Panc1 (cell line): ENCODE results near the gene CFAP53.

ENCODE experiments used
- POLR2AphosphoS5 ChIP-seq: IDR thresholded peaks from 2 replicates; pipeline ENCODE4 v1.6.1; 2012; ENCODE audit warnings: mild to moderate bottlenecking, low read depth, low read length, moderate library complexity
- SIN3A ChIP-seq: IDR thresholded peaks from 2 replicates; pipeline ENCODE4 v1.6.1; 2012; ENCODE audit warnings: low read depth, mild to moderate bottlenecking, low read length, moderate library complexity, borderline replicate concordance; ENCODE audit not compliant: insufficient read depth
- TF ChIP-seq, protein P1 (sequence below): fragments of 450-650 bp; IDR thresholded peaks from 2 replicates; pipeline ENCODE4 v1.5.1; 2017; ENCODE audit warnings: mild to moderate bottlenecking
- TF ChIP-seq, protein P2 (sequence below), 2 experiments: IDR thresholded peaks; 2 replicates each; pipeline ENCODE4 v1.6.1; 2011 to 2012; ENCODE audit warnings: low read depth in 2 of 2, control low read depth in 1 of 2, low read length in 1 of 2, mild to moderate bottlenecking in 1 of 2, moderate library complexity in 1 of 2; ENCODE audit not compliant: insufficient read depth in 1 of 2

DNA sequence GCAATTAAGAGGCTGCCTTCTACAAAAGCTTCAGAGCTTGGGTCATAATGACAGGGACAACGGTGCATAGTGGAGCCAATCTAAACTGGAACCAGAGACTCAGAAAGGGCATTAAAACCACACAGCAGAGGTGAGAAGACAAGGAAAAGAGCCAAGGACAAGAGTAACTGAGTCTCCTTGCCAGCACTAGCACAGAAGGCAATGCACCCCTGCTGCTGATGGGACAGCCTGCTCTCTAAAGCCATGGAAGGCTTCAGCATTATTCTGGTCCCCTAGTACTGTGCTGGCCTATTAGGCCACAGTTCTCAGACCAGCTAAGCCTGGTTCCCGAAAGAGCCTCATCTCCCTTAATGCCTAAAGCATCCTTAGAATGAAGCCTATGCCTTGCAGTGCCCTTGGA lies 86.8 kb downstream of the CFAP53 start:
- TF ChIP-seq, protein P1, sequence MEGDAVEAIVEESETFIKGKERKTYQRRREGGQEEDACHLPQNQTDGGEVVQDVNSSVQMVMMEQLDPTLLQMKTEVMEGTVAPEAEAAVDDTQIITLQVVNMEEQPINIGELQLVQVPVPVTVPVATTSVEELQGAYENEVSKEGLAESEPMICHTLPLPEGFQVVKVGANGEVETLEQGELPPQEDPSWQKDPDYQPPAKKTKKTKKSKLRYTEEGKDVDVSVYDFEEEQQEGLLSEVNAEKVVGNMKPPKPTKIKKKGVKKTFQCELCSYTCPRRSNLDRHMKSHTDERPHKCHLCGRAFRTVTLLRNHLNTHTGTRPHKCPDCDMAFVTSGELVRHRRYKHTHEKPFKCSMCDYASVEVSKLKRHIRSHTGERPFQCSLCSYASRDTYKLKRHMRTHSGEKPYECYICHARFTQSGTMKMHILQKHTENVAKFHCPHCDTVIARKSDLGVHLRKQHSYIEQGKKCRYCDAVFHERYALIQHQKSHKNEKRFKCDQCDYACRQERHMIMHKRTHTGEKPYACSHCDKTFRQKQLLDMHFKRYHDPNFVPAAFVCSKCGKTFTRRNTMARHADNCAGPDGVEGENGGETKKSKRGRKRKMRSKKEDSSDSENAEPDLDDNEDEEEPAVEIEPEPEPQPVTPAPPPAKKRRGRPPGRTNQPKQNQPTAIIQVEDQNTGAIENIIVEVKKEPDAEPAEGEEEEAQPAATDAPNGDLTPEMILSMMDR: no peak
- TF ChIP-seq POLR2AphosphoS5: no peak
- TF ChIP-seq, protein P2, sequence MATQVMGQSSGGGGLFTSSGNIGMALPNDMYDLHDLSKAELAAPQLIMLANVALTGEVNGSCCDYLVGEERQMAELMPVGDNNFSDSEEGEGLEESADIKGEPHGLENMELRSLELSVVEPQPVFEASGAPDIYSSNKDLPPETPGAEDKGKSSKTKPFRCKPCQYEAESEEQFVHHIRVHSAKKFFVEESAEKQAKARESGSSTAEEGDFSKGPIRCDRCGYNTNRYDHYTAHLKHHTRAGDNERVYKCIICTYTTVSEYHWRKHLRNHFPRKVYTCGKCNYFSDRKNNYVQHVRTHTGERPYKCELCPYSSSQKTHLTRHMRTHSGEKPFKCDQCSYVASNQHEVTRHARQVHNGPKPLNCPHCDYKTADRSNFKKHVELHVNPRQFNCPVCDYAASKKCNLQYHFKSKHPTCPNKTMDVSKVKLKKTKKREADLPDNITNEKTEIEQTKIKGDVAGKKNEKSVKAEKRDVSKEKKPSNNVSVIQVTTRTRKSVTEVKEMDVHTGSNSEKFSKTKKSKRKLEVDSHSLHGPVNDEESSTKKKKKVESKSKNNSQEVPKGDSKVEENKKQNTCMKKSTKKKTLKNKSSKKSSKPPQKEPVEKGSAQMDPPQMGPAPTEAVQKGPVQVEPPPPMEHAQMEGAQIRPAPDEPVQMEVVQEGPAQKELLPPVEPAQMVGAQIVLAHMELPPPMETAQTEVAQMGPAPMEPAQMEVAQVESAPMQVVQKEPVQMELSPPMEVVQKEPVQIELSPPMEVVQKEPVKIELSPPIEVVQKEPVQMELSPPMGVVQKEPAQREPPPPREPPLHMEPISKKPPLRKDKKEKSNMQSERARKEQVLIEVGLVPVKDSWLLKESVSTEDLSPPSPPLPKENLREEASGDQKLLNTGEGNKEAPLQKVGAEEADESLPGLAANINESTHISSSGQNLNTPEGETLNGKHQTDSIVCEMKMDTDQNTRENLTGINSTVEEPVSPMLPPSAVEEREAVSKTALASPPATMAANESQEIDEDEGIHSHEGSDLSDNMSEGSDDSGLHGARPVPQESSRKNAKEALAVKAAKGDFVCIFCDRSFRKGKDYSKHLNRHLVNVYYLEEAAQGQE (IDR thresholded peaks at IDR 0.05; ENCODE audit: insufficient read depth in 1 of 2, low read depth in 2 of 2, low read length in 1 of 2): no peak
- TF ChIP-seq SIN3A: no peak
